GM18511 (cell line): ENCODE results near the gene OR6P1.
A peak's percentile ranks its signal among the peaks of the same experiment; 100 is the strongest.

Source experiments
- ATAC-seq: cut with Tn5 transposase; IDR thresholded peaks from one replicate; pipeline ENCODE4 v1.9.1; 2021; ENCODE audit warnings: mild to moderate bottlenecking, moderate library complexity; ENCODE audit not compliant: unreplicated experiment

OR6P1 gene, protein sequence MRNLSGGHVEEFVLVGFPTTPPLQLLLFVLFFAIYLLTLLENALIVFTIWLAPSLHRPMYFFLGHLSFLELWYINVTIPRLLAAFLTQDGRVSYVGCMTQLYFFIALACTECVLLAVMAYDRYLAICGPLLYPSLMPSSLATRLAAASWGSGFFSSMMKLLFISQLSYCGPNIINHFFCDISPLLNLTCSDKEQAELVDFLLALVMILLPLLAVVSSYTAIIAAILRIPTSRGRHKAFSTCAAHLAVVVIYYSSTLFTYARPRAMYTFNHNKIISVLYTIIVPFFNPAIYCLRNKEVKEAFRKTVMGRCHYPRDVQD

DNA sequence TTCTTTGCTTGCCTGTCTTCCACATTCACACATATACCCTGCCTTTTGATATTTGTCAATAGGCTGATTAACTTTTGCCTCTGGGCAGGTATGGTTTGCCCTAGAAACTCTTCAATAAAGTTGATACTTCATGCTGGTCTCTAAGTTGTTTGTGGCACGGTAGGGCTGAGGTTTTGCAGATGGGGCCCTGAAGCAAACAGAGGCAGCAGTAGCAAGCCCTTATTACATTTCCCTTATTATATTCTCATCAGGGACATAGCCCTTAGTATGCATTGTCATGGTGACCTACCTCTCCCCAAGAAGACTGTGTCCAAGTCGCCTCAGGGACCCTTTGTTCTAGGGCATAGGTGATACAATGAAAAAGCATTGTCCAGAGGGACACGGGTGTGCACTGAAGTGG, at the start of gene OR6P1:
Gene OR6P1, minus strand, starts transcription at position 101 of the 400 bp plus-strand sequence. CDS start 6,976 bp downstream, outside the sequence.
- no peak for ATAC-seq

GRCh38 chr1:158613764-158614163, 43.4 kb upstream of the OR6P1 start:
- no peak for ATAC-seq

- ATAC-seq = no peak
Observed at GRCh38 chr1:158611916-158612315, 41.5 kb upstream of the OR6P1 start.

DNA sequence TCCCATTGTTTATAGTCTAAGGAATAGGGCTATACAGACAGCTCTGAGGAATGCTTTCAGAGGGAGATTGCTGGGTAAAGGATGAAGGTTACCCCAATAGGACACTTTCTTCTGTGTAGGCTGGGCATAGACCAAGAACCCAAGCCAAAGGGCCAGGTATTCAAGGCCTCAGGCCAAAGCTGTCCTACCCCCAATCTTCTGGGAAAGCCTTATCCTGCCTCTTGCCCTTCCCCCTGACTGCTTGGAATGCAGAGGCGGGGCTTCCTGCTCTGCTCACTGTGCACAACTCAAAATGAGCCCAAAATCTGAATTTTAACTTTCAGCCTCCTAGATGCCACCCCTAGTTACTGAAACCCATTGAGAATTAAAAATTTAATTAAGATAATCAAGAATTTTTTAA, 36.9 kb upstream of the OR6P1 start:
- ATAC-seq = no peak

DNA sequence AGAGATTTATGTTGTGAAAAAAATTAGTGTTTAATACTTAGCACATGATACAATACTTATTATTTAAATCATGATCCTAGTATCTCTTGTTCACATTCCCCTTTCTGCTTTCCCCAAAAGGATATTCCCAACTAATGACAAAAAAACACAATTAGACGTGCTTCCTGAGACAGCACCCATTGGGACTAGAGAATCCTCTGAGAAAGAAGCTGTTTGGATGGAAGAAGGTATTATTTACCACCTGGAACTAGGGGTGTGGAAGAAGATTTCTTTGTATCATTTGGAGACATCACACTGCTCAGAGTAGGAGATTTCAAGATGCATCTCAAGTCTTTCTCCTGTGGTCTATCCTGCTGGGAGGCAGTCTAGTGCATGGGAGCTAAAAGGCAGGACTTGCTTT, 34.6 kb upstream of the OR6P1 start, which contains the start of gene OR10Z1:
Gene OR10Z1, plus strand, starts transcription at position 301 of the 400 bp plus-strand sequence. CDS start 1,171 bp downstream, outside the sequence.
- ATAC-seq = no peak

DNA sequence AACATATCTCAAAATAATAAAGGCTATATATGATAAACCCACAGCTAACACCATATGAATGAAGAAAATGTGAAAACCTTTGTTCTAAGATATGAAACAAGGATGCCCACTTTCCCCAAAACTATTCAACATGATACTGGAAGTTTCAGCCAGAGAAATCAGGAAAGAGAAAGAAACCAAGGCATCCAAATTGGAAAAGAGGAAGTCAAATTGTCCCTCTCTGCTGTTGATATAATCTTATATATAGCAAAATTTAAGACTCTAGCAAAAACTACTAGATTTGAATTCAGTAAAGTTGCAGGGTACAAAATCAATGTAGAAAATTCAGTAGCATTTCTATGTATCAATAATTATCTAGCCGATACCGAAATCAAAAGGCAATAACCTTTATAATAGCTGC, 30.4 kb upstream of the OR6P1 start:
- ATAC-seq = no peak

GRCh38 chr1:158586942-158587341, 16.6 kb upstream of the OR6P1 start:
- no peak for ATAC-seq

GRCh38 chr1:158583962-158584361, 13.6 kb upstream of the OR6P1 start:
- ATAC-seq = no peak

GRCh38 chr1:158579733-158580132, 9.4 kb upstream of the OR6P1 start, which contains the start of gene OR10X1:
Gene OR10X1, minus strand, starts transcription at chr1:158579899. Its CDS starts 0 bp downstream, at chr1:158579899.
- no peak for ATAC-seq

DNA sequence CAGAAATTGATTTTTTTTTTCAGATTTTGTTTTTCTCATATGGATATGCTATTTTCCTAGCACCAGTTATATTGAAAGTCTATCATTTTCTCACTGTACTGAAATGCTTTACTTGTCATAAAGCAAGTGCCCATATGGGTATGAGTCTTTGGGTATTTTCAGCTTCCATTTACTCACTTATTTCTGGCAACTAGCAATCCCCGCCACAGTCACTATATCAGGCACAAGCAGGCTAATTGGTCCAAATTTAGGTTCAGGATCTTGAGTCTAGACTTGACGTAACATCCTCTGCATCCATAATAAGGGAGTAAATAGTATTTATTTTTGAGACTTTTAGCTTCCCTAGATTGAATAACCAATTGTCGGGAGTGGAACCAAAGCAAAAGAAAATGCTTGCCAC, 7.2 kb upstream of the OR6P1 start:
- no peak for ATAC-seq

DNA sequence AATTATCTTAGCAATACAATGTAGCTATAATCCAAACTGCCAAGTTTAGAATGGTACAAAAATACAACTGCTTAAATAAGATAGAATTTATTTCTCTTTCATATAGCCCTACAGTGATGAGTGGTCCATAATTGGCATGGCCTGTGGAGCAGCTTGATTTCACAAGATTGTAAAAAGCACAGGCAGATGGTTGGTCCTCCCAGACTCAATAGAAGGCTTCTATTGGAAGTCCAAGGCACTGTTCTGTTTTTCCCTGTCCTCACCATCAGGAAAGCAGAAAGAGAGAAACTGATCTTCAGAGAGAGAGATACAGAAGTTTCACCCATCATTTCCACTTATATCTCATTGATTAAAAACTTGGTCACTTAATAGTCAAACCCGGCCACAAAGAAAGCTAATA, 1.8 kb upstream of the OR6P1 start:
- ATAC-seq = no peak

- no peak for ATAC-seq
Observed at GRCh38 chr1:158564608-158565007, 5.8 kb downstream of the OR6P1 start.

DNA sequence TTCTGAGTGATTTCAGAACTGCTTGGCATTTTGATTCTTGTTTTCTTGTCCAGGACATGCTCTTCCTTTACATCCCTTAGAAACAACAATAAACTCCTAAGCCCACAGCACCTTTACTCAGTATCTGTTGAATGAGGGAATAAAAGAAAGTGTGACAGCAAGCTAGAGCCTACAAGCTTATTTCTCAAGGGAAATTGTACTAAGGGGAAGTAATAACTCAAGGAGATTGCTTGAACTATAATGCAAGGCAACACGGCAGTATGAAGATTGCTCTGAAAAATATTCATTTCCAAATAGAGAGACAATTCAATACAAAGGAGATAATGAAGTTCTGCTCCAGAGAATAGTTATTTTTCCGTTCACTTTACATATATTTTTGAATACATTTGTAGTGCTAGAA, 6.5 kb downstream of the OR6P1 start:
- no peak for ATAC-seq

GRCh38 chr1:158559696-158560095, 10.7 kb downstream of the OR6P1 start:
- ATAC-seq = no peak

DNA sequence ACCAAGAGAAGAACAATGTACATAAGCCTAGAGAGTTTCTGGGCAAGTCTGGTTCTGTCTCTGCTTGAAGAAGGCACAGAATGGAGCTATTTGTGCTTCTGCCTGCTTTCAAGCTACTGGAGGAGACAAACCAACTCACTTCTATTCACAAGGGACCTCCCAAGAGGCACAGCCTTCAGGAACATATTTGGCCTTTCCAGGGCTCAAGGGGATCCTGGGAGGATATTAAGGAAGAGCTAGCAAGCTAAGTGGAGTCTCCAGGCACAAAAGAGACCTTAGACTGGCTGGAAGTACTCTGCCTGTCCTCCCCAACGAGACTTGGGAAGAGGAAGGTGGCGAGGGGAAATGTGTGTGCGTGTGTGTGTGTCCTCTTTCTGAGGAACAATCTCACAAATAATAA, 16.0 kb downstream of the OR6P1 start, which contains the start of gene OR6Y1:
Gene OR6Y1, minus strand, starts transcription at position 54 of the 400 bp plus-strand sequence. CDS start 6,300 bp downstream, outside the sequence.
- no peak for ATAC-seq

GRCh38 chr1:158552296-158552695, 18.1 kb downstream of the OR6P1 start:
- no peak for ATAC-seq

DNA sequence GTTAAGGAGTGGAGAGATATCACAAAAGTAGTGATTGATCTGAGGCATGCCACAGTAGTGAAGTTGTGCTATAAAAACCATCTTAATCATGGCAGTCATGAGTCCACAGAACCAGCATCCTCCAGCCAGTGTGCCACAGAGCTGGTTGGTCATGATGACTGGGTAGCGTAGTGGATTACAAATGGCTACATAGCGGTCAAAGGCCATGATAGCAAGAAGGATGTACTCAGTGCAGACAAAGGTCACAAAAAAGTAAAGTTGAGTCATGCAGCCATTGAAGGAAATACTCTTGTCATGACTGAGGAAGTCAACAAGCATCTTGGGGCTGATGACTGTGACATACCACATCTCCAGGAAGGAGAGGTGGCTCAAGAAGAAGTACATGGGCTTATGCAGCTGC, 22.8 kb downstream of the OR6P1 start:
- ATAC-seq = no peak

GRCh38 chr1:158537609-158538008, 32.8 kb downstream of the OR6P1 start:
- no peak for ATAC-seq

- no peak for ATAC-seq
Observed at GRCh38 chr1:158534496-158534895, 35.9 kb downstream of the OR6P1 start.

GRCh38 chr1:158527190-158527815, 43.1 kb downstream of the OR6P1 start:
- peak; percentile 56 for ATAC-seq

- no peak for ATAC-seq
Observed at GRCh38 chr1:158521666-158522058, 48.7 kb downstream of the OR6P1 start.

GRCh38 chr1:158520955-158521665, 49.3 kb downstream of the OR6P1 start:
- no peak for ATAC-seq
